Vein endothelial cell (primary cell): ENCODE data around the gene NRN1L. TPM values are rescaled to one million over a fixed set of nuclear protein-coding genes. Genes with fewer than 3 reads are reported as not detected.

Experiments
- small RNA-seq: library from RNA; depleted of rRNA; stranded (forward); fragments of <200 nt; gene quantifications from one replicate; pipeline ENCODE3, GENCODE V24; 2012
- total RNA-seq: library from RNA; depleted of rRNA; stranded (reverse); fragments of >200 nt; gene quantifications from 2 replicates; pipeline ENCODE4 v1.2.3, GENCODE V29; 2012

Gene NRN1L
- not detected in 2 replicates for total RNA-seq

DNA sequence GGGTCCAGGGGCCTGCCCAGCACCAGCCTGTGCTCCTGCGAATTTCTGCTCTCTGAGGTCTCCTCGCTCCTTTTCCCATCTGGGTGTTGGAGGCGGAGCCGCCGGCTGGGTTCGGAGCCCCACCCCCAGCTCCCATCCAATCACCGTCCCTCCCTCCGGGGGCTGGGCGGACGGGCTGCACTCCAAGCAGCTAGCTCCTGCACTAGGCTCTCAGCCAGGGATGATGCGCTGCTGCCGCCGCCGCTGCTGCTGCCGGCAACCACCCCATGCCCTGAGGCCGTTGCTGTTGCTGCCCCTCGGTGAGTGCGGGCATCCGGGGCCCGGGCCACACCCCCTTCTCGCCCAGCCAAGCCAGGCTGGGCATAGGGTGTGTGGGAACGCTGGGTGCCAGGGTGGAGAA is at the start of gene NRN1L:
Gene NRN1L (plus strand): TSS at position 202 of the 400 bp plus-strand sequence. CDS start 19 bp downstream, at position 221.

DNA sequence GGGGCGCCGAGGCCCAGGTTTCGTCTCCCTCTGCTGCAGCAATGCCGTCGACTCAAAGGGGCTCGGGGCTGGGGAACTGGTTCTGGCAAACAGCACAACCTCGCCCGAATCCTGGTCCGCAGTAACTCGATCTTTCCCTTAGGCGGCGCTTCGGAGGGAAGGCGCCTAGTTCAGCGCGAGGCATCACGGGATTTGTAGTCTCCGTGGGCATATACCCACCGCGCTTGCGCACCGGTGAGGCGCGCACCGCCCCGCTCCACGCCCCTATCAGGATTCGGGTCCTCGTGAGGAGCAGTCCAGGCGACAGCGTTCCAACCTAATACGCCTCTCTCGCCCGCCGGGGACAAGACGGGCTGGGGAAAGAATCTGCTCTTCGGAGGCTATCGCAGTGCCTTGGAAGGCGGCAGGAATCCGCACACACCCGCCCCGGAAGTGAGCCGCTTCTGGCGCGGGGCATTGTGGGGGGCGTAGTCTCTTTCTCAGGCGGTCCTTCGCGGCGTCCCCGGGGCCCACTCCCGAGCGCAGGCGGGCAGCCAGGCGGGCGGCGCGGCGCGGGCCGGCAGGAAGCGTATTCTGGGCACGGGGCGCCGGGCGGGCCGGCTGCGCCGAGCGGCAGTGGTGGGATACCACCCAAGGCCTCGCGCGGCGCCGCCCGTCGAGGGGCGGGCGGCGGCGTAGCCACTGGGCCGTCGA is 42.7 kb upstream of the NRN1L start, which contains the start of gene THAP11:
Gene THAP11 (plus strand): TSS at position 505 of the 693 bp plus-strand sequence. CDS start 235 bp downstream, outside the sequence.

DNA sequence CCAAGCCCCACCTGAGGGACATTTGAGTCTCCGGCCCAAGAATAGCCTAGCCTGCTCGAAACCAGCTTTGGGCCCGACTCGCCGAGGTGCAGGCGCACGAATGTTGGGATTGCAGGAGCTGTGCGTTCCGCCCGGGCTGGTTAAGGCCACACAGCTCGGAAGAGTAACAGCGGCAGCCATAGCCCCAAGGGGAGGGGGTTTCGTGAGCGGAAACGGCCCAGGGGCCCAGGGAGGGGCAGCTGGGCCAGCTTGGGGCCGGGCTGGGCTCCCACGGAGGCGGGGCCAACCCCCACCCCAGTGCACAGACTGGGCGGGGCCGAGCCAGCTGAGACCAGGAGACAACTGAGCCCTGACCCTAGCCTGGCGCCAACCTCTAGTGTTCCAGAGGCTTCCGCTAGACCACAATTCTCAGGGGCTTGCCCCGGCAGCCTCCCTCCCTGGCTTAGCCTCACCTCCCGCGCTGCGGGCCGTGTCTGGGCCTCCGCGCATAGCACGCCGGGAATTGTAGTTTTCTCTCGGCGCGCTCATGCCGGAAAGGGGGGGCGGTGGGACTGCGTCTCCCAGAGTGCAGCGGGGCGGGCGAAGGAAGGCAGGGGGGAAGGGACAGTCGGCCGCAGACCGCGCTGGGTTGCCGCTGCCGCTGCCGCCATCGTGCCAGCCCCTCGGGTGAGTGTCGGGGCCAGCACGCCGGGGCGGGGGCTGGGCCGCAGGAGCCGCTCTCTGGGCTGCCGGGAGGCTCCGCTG is 38.2 kb upstream of the NRN1L start, which contains the start of gene NUTF2:
Gene NUTF2 (plus strand): TSS at position 614 of the 744 bp plus-strand sequence. CDS start 18,198 bp downstream, outside the sequence.

DNA sequence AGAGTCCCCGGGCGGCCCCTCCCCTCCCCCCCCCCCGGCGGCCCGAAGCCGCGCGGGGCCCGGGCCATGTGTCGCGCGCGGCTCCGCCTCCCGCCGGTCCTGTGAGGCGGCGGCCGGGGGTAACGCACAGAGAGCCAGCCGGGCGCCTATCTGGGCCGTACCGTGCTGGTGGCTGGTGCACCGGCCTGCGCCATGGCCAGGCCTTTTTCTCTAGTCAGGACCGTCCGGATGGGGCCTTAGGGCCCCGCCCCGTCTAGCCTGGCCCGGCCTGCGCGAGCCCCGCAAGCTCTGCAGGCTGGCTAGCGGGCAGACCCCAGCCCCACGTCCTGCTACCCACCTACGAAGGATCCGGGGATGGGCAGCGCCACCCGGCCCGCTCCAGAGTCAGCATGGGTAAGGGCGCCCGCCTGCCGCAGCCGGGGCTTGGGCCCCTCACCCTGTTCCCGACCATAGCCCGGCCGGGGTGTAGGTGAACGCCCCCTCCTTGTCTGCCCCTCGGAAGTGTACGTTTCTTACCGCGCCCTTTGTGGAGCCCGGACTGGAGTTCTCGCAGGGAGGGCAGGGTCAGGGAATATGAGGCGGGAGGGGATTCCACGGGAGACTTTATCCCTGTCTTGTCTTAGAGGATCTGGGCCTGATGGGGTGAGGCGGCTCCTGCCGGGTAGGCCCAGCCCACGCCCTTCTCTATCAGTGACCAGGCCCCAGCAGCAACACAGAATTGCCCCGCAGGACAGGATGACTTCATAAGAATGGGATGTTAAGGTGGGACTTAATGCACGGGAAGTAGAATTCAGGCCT is 37.4 kb upstream of the NRN1L start, which contains the start of gene CENPT:
Gene CENPT (minus strand): TSS at position 630 of the 798 bp plus-strand sequence. CDS start 13,834 bp downstream, outside the sequence.

DNA sequence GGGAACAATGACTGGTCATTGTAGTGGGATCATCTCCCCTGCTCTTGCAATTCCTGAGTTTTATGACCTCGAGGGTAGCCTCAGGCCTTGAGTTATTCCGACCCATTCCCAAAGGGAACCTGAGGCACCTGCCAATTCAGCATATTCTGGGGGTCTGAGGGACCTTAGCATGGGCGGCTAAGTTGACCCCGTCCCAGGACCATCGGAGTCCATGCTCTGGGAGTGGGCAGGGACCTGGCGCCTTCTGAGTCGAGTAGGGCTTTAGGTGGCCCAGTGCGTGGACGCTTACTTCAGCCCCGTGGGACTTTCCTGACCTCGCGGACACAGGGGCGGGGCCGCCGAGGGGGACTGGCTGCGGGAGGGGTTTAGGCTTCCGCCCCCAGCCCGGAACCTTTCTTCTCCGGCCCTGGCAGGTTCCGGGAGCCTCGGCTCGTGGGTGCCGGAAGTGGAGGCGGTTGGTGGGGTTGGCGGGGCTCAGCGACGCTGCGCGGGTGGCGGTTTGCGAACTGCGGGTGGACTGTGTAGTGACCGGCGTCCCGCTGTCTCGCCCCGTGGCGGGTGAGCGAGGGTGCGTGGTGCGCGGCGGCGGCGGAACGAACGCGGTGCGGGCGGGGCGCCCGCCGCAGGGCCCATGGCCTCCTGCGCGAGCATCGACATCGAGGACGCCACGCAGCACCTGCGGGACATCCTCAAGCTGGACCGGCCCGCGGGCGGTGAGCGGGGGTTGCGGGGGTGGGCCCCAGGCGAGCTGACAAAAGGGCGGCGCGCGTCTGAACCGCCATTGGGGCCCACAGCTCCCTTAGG is 11.9 kb upstream of the NRN1L start, which contains the start of gene EDC4:
Gene EDC4 (plus strand): TSS at position 422 of the 804 bp plus-strand sequence. CDS start 210 bp downstream, at position 632.

DNA sequence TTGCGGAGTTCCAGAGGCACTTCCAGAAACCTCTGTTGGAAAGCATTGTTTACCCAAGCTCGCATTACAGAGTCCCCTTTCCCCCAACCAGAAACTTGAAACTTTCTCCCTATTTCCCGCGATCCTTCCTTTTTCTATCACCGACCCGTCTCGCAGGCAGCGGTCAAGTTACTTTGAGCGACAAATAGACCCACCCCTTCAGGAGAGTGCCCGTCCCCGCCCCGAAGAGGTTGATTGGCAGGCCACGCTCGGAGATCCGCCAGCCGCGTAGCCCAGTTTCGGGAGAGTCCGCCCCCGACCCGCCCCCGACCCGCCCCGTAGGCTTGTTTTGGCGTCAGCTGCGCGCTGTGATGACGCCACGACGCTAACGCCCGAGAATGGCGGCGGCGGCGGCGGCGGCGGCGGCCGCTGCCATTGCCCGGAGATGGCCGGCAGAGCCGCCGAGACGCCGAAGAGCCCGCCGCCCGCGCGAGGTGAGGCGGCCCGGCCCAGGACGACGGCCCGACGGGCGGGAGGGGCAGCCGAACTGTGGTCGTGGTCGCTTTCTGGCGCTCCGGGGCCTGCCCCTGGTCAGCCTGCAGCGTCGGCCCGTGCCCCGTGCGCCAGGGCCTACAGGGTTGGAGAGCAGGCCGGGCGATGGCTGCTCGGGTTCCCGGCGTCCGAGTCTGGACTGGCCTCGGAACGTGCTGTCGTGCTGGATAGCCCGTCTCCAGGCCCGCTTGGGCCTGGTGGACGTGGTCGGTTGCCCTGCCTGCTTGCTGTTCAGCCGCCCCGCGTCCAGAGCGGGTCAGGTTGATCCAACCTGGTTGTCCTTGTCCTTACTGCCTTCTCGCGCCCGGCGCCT is 8.4 kb downstream of the NRN1L start, which contains the start of gene PSKH1:
Gene PSKH1 (plus strand): TSS at position 356 of the 844 bp plus-strand sequence. CDS start 15,496 bp downstream, outside the sequence.

DNA sequence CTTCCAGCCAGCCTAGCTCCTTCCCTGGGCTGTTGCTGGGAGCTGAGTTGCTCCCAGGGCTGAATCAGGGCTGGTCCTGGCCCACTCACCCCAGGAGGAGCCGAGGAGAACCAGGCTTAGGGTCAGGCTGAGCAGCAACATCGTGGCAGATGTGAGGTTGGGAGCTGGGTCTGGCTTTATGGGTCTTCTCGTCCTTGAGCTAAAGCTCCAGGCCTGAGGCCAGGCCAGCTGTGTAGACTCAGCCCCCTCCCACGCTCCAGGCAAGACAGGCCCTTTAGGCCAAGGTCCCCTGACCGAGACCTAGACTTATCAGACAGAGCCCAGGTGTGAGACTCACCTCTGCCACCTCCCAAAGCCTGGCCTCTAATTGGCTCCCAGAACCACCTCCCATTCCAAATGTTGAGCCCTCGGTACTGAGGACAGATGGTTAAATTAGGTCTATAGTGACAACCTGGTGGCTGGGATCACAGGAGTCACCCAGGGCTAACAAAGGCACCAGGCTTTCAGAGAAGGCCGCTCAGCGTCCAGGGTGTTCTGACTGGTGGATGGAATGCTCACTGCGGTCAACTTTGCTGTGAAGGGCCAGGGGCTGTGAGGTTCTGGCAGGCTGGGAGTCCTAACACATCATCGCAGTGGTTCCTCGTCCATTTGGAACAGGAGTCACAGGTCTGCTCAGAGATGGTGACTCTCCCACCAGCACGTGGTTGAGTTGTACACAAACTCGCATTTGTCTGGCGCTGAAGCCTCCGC is 47.2 kb downstream of the NRN1L start, which contains the start of gene CTRL:
Gene CTRL (minus strand): TSS at position 151 of the 750 bp plus-strand sequence. CDS start 10 bp downstream, at position 141.

Small RNAs within 50 kb of the gene (small RNA-seq; reads per million reads assigned to genes)
- gene AC040162.2, result not detected
- gene NRN1L, result not detected

Other genes starting within 250 kb of the NRN1L start
- gene CARMIL2, start 239.7 kb upstream of the NRN1L start, total RNA-seq, result 0.67 and 1.3 TPM in 2 replicates
- gene ACD, start 224.6 kb upstream of the NRN1L start, total RNA-seq, result 25.4 and 28.4 TPM in 2 replicates
- 1.3 and 2.2 TPM in 2 replicates for gene PARD6A, start 223.9 kb upstream of the NRN1L start, total RNA-seq
- gene ENKD1, start 218.1 kb upstream of the NRN1L start, total RNA-seq, result 9.6 and 21.2 TPM in 2 replicates
- 2.0 and 2.4 TPM in 2 replicates for gene C16orf86, start 218.1 kb upstream of the NRN1L start, total RNA-seq
- gene GFOD2, start 165.6 kb upstream of the NRN1L start, total RNA-seq, result 52.3 and 53.9 TPM in 2 replicates
- gene RANBP10, start 78.3 kb upstream of the NRN1L start, total RNA-seq, result 11.2 and 15.4 TPM in 2 replicates
- gene TSNAXIP1, start 78.0 kb upstream of the NRN1L start, total RNA-seq, result 0.33 and 0.67 TPM in 2 replicates
- 25.7 and 28.1 TPM in 2 replicates for gene THAP11, start 42.6 kb upstream of the NRN1L start, total RNA-seq
- 258 and 586 TPM in 2 replicates for gene NUTF2, start 38.0 kb upstream of the NRN1L start, total RNA-seq
- gene CENPT, start 37.2 kb upstream of the NRN1L start, total RNA-seq, result 30.4 and 30.5 TPM in 2 replicates
- gene EDC4, start 11.8 kb upstream of the NRN1L start, total RNA-seq, result 81.1 and 84.6 TPM in 2 replicates
- 21.9 and 26.1 TPM in 2 replicates for gene PSKH1, start 8.4 kb downstream of the NRN1L start, total RNA-seq
- gene CTRL, start 47.0 kb downstream of the NRN1L start, total RNA-seq, result 0.57 and 0.65 TPM in 2 replicates
- gene PSMB10, start 52.0 kb downstream of the NRN1L start, total RNA-seq, result 31.0 and 46.1 TPM in 2 replicates
- gene LCAT, start 59.2 kb downstream of the NRN1L start, total RNA-seq, result 4.8 and 5.2 TPM in 2 replicates
- 52.6 and 75.8 TPM in 2 replicates for gene SLC12A4, start 83.8 kb downstream of the NRN1L start, total RNA-seq
- gene DPEP3, start 95.6 kb downstream of the NRN1L start, total RNA-seq, result not detected in 2 replicates
- gene DPEP2, start 114.6 kb downstream of the NRN1L start, total RNA-seq, result under 0.01 and 0.57 TPM in 2 replicates
- gene DPEP2NB, start 131.0 kb downstream of the NRN1L start, total RNA-seq, result not detected in 2 replicates
- gene DDX28, start 138.3 kb downstream of the NRN1L start, total RNA-seq, result 14.9 and 17.6 TPM in 2 replicates
- 17.8 and 20.6 TPM in 2 replicates for gene DUS2, start 138.4 kb downstream of the NRN1L start, total RNA-seq
- 35.4 and 35.6 TPM in 2 replicates for gene NFATC3, start 200.5 kb downstream of the NRN1L start, total RNA-seq